GM18519 (cell line): ENCODE measurements around the gene ZNF692.
"Not testable (repeated sequence)": the region's sequence is repeated elsewhere in the genome, so short reads cannot be mapped to it uniquely, and the experiment has no call there.

Source experiments
- ATAC-seq: cut with Tn5 transposase; IDR thresholded peaks from one replicate; pipeline ENCODE4 v1.9.1; 2021; ENCODE audit warnings: mild to moderate bottlenecking, moderate library complexity; ENCODE audit not compliant: unreplicated experiment, low FRiP score

Gene ZNF692

GRCh38 chr1:248850536-248851251 lies 8.2 kb downstream of the ZNF692 start:
- ATAC-seq = no peak

DNA sequence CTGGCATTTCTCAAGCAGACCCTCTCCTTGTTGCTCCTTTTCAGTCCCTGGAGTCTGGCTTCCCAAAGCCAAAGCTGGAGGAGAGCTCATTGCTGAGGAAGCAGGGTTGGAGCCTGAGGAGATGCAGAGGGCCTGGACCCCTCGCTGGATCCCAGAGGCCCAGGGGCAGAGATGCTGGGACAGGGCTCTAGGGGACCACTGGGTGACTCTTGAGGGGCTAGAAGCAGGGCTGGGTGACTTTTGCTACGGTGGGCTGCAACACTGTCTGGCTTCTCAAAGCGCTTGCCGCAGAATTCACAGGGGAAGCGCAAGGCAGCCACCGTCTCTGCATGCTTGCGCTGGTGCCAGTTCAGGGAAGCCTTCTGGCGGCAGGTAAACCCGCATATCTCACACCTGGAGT lies 8.8 kb downstream of the ZNF692 start:
- no peak for ATAC-seq

GRCh38 chr1:248849637-248850036 lies 9.2 kb downstream of the ZNF692 start:
- no peak for ATAC-seq

- ATAC-seq = no peak
Observed at GRCh38 chr1:248849152-248849551, 9.7 kb downstream of the ZNF692 start.

- ATAC-seq = no peak
Observed at GRCh38 chr1:248848602-248849001, 10.3 kb downstream of the ZNF692 start.

DNA sequence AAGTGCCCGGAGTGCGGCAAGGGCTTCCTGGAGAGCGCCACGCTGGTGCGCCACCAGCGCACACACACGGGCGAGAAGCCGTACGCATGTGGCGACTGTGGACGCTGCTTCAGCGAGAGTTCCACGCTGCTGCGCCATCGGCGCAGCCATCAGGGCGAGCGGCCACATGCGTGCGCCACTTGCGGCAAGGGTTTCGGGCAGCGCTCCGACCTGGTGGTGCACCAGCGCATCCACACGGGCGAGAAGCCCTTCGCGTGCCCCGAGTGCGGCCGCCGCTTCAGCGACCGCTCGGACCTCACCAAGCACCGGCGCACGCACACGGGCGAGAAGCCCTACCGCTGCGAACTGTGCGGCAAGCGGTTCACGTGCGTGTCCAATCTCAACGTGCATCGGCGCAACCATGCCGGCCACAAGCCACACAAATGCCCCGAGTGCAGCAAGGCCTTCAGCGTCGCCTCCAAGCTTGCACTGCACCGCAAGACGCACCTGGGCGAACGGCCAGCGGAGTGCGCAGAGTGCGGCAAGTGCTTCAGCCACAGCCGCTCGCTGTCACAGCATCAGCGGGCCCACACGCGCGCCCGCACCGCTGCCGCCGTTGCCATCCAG lies 10.8 kb downstream of the ZNF692 start:
- ATAC-seq = no peak

- ATAC-seq = no peak
Observed at GRCh38 chr1:248847181-248847955, 11.5 kb downstream of the ZNF692 start.

GRCh38 chr1:248844526-248844925 lies 14.4 kb downstream of the ZNF692 start:
- no peak for ATAC-seq

GRCh38 chr1:248843687-248844086 lies 15.2 kb downstream of the ZNF692 start:
- no peak for ATAC-seq

DNA sequence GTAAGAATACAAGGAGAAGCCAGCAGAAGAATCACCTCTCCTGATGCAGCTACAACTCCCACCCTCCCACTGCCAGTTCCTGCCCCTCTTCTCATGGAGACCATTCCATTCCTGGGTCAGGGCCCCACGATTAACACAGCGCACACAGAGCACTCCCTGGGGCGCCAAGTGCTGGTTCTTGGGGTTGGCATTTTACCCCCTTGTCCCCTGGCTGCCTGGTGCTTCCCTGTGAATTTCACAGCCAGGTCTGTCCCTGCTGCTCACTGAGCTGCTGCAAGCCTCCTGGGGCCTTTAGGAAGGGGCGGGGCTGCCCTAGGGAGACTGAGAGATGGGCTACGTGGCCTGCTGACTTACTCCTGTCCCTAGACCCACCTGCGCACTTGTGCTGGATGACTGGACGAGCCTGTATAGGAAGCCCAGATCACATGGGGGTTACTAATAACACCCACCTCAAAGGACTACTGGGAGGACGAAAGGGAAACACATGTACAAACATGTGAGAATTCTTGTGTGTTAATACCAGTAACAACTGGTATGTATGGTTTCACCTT lies 16.0 kb downstream of the ZNF692 start:
- no peak for ATAC-seq

GRCh38 chr1:248841702-248842395 lies 17.0 kb downstream of the ZNF692 start:
- no peak for ATAC-seq

GRCh38 chr1:248840946-248841345 lies 17.9 kb downstream of the ZNF692 start:
- no peak for ATAC-seq

GRCh38 chr1:248839168-248839555 lies 19.7 kb downstream of the ZNF692 start:
- no peak for ATAC-seq

DNA sequence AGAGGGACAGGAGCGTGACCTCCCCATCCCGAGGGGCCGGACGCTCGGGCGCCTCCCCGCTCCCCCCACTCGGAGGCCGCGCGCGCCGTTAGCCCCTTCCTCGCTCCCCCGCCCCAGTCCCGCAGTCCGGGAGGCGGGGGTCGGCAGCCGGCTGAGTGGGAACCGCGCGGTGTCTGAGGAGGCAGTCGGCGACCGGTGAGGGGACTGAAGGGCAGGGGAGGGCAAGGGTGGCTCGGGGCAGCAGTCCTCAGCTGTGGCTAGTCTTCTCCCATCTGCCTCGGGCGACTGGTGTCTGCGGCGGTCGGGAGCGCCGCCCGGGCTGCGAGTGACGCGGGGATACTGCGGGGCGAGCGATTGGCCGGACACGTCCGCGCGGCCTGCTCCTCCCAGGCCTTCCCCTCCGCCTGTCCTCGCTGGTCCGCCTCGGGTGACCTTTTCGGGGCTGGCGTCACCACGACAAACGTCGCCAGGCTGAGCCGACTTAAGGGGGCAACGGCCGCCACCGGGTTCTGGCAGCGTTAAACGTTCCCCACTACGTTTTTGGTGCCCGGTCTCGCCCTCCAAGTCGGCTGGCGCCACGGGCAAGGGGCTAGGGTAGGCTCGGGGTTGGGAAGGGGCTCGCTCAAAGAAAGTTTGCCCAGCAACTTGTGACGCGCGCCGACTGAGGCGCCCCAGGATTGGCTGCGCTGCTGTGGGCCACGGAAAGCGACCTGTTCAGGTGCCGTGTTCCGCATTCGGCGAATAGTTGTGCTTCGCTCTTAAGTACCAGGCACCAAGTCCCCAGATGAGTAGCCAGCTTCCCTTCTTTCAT lies 20.3 kb downstream of the ZNF692 start:
- ATAC-seq = peak; percentile 50

DNA sequence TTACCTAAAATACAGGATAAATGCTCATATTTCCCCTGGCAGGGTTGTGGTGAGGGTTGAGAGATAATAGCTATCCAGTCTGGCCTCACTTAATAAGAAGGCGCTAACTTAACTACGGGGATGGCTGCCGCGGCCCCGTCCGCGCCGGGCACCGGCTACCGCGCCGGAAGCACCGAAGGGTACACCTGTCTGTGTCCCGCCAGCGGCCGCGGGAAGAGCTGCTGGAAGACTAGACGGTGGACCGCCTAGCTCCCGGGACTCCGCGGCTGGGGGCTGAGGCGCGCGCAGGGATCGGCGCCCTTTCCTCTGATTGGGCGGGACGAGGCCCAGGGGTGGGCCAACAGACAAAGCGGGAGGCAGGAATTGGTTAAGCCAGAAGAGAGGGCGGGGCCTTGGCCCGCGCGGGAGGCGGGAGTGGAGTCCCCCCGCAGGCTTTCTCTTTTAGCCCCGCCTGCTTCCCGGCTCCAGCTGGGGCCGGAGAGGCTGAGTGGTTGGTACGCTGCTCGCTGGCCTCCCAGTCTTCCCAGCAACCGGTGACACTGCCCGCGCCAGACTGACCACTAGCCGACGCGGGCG lies 21.0 kb downstream of the ZNF692 start, which contains the start of gene ZNF672:
TSS of gene ZNF672 (plus strand) at position 444 of the 576 bp plus-strand sequence. CDS start 9,051 bp downstream, outside the sequence.
- peak; percentile 75 for ATAC-seq

DNA sequence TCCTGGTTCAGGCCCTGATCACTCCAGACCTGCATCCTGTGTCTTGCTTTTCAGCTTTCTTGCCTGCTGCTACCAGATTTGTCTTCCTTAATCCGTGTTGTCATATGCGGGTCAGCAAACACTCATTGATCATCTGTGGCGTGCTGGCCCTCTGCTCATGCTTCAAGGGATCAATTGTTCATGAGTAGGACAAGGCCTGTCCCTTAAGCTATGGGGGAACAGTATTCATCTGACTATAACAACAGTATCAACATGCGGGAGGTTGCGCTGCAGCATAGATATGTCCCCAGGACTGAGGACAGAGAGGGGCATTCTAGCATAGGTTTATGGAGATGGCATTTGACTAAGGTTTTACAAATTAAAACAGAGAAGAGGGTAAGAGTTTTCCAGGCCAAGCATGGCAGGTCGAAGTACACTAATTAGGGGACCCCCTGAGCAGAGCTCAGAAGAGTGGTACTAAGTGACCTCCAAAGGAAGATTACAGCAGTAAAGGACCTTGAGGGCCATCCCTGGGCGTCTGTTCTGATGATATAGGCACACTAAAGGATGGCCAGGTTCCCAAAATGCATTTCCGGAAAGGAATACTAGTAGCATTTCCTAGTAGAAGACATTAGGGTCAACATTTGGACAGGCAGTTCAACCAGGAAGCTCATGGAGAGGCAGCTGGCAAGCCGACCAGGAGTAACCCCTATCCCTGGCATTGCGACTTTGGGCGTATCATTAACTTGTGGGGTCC lies 21.7 kb downstream of the ZNF692 start:
- no peak for ATAC-seq

DNA sequence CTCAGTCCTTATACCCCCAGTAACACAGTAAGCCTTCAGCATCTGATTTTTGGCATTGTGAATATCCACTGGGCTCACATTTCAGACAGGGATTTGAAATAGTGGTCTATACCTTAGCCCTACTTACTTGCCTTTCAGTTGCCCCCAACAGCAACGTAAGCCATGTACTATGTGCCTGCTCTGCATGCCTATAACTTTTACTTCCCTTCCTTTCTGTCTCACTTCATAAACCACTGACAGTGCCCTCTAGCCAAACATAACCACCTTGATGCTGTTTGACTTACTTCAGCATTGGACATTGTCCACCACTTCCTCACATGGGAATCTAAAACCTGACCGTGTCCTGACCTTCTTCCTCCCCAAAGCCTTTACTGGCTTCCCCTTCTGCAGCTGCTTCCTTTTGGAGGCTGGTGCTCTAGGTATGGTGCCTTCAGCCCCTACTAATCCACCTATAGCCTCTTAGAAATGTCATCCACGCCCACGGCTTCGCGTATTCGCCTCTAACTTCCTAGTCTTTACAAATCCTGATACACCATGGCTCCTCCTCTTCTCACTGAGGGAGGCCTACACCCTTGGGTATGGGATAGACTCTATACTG lies 24.4 kb downstream of the ZNF692 start:
- no peak for ATAC-seq

DNA sequence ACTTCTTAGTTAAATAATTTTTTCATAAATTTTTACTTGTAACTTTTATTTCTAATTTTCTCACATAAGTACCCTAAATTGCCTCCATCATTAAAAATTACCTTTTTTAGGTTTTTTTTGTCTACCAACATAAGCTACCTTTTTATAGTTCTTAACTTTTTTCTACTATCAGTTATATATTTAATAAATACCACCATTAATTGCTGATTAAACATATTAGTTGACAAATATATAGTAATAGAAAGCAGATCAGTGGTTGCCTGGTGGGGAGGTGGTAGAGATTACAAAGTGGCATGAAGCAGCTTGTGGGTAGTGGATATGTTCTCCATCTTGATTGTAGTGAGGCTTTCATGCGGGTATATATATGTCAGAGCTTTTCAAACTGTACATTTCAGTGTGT lies 27.0 kb downstream of the ZNF692 start:
- no peak for ATAC-seq

DNA sequence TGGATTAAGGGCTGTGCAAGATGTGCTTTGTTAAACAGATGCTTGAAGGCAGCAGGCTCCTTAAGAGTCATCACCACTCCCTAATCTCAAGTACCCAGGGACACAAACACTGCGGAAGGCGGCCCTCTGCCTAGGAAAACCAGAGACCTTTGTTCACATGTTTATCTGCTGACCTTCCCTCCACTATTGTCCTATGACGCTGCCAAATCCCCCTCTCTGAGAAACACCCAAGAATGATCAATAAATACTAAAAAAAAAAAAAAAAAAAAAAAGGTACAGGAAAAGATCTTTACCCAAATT lies 28.2 kb downstream of the ZNF692 start:
- ATAC-seq = not testable (repeated sequence)
